ENCODE data around the gene PHC2. TPM values are rescaled to one million over a fixed set of nuclear protein-coding genes. Genes with fewer than 3 reads are reported as not detected.

Gene PHC2
- total and polyA plus RNA-seq, 2 of the 13 experiments (the other 11 are each of a cell fraction or from before 2014, with no cell fraction given) = 52.5 to 84.9 TPM

GRCh38 chr1:33367485-33368405 lies 63.1 kb downstream of the PHC2 start (continued):
- TF ChIP-seq CREB3 (CRISPR knock-in tag; IDR thresholded peaks at IDR 0.05) (no peak), UBTF (CRISPR knock-in tag; IDR thresholded peaks at IDR 0.05) (no peak), ZNF772 (CRISPR knock-in tag; IDR thresholded peaks at IDR 0.05) (0 out of 2 replicates have a peak, but pooled peaks have one; percentile 34), ZNF766 (CRISPR knock-in tag; IDR thresholded peaks at IDR 0.05; ENCODE audit: borderline replicate concordance) (no peak), ZNF407 (CRISPR knock-in tag; IDR thresholded peaks at IDR 0.05; ENCODE audit: not compliant biosample characterization) (no peak), BCLAF1 (IDR thresholded peaks at IDR 0.05) (no peak), TFDP2 (CRISPR knock-in tag; IDR thresholded peaks at IDR 0.05) (no peak), RAD21 (CRISPR knock-in tag; IDR thresholded peaks at IDR 0.05) (peak; percentile 94), MAX (IDR thresholded peaks at IDR 0.05) (no peak)

Measured in HepG2 (cell line).